ENCODE results near the gene C2. TPM values are rescaled to one million over a fixed set of nuclear protein-coding genes. Genes with fewer than 3 reads are reported as not detected.

C2 gene
- total RNA-seq, 4 donors from 2014 or later = 3.3 to 33.4 (median 14.4) TPM

DNA sequence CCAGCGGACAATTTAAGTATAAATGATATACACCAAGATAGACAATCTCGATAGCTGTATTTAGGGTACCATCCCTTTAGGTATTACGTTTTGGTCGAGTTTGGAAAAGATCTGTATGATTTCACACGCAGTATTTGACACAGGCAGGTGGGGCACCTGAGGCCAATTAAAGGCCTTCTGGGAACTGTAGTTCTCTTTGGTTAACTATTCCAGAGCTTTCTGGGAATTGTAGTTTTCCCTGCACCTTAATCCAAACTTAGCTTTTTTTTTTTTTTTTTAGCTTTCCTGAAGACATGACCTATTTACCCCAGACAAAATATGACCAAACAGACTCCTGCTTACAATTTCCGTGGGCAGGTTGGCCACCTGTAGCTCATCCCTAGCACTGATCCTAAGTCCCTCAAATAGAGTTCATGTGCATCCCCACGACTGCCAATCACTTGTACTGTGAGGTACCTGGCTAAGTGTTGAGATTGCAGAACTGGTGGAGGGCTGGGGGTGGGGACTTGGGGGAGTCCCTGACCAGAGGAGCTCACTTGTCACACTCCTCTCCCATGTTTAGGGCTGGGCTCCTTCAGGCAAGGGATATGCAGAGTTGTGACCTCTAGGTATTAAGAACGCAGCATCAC, 29.0 kb upstream of the C2 start:
- Histone ChIP-seq H3K9me3 (no peaks in the 10 kb centered on the region), H3K27ac (peak overlapping the region; percentile 80 to 91 (median 88)), H3K27me3 (no peaks in the 10 kb centered on the region), H3K36me3 (peaks cover 0 to 31% of the 10 kb centered on the region in 2 donors), H3K4me3 (peak overlapping the region; percentile 82 to 97), H3K4me1 (peaks cover 3 to 63% (median 14%) of the 10 kb centered on the region in 3 donors)
- no peak for ATAC-seq
- TF ChIP-seq, protein P1, sequence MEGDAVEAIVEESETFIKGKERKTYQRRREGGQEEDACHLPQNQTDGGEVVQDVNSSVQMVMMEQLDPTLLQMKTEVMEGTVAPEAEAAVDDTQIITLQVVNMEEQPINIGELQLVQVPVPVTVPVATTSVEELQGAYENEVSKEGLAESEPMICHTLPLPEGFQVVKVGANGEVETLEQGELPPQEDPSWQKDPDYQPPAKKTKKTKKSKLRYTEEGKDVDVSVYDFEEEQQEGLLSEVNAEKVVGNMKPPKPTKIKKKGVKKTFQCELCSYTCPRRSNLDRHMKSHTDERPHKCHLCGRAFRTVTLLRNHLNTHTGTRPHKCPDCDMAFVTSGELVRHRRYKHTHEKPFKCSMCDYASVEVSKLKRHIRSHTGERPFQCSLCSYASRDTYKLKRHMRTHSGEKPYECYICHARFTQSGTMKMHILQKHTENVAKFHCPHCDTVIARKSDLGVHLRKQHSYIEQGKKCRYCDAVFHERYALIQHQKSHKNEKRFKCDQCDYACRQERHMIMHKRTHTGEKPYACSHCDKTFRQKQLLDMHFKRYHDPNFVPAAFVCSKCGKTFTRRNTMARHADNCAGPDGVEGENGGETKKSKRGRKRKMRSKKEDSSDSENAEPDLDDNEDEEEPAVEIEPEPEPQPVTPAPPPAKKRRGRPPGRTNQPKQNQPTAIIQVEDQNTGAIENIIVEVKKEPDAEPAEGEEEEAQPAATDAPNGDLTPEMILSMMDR (IDR thresholded peaks at IDR 0.05) = peak in 1 of 4 experiments; percentile 12
- TF ChIP-seq POLR2AphosphoS5 (IDR thresholded peaks at IDR 0.05) = no peak
- WGBS, 2 donors (ENCODE audit: low coverage in 1 of 2) = 0 to 11% methylated on average over 6 to 7 of the region's 8 CpGs

DNA sequence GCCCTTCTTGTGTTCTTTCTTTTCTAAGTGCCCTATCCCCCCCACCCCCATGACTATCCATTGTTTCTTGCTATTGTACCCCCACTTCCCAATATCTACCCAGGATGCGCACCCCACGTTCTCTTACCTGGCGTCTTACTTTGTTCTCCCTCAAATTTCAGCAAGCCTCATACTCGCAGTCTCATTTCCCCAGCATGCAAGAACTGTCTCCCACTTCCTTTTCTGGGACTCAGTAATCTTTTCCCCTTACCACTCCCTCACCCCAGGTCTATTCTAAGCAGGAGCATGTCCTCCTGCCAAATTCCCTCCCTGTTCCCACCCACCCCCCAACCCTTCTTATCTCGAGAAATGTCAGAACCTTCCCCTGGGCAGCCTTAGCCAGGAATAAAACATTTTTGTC, 28.3 kb upstream of the C2 start:
- no peak overlapping the region for H3K27ac ChIP-seq
- no peak overlapping the region for H3K4me3 ChIP-seq
- no peak for ATAC-seq
- H3K9me3 ChIP-seq = no peaks in the 10 kb centered on the region
- H3K36me3 ChIP-seq = peaks cover 0 to 24% of the 10 kb centered on the region in 2 donors
- TF ChIP-seq POLR2AphosphoS5 (IDR thresholded peaks at IDR 0.05) = no peak
- peaks cover 3 to 70% (median 14%) of the 10 kb centered on the region in 3 donors for H3K4me1 ChIP-seq
- 59% methylated on average over 5 of the region's 5 CpGs; no CpG with 5 or more reads in 1 of the 2 donors for WGBS, 2 donors (ENCODE audit: low coverage in 1 of 2)
- no peaks in the 10 kb centered on the region for H3K27me3 ChIP-seq

DNA sequence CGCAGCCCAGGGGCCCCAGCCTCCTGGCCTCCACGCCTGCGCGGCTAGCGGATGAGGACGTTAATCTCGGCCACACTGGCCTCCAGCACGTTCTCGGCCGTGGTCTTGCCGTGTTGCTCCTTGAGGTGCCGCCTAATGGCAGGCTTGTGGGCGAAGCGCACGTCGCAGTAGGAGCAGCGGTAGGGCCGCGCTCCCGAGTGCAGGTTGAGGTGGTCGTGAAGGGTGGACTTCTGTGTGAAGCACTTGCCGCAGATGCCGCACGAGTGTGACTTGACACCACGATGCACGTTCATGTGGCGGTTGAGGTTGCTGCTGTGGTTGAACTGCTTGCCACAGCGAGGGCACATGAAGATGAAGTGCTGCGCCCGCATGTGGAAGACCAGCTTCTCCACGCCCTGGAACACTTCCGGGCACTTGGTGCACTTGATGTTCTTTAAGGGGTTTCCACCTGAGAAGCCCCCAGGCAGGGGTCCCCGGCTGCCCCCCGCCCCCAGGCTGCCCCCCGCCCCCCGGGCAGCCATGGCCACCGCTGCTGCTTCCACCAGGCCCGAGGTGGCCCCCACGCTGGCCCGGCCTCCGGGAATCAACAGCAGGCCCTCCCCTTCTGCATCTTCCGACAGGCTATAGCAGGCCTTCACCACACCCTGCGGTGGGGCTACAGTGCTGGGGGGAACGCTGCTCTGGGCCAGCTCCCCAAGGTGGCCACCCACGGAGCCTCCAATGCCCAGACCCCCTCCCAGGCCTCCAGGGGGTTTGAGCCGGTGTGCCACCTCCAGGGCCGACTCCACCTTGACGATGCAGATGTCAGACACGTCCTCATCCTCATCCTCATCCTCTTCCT, 27.4 kb upstream of the C2 start:
- H3K27me3 ChIP-seq = no peaks in the 10 kb centered on the region
- H3K9me3 ChIP-seq = no peaks in the 10 kb centered on the region
- peak overlapping the region in 3 of 4 donors; percentile 87 to 92 (median 89) for H3K27ac ChIP-seq
- H3K4me3 ChIP-seq = no peak overlapping the region
- H3K4me1 ChIP-seq = peaks cover 3 to 70% (median 14%) of the 10 kb centered on the region in 3 donors
- TF ChIP-seq, protein P1 (IDR thresholded peaks at IDR 0.05) = no peak
- no peak for TF ChIP-seq POLR2AphosphoS5 (IDR thresholded peaks at IDR 0.05)
- no peak for TF ChIP-seq EP300 (IDR thresholded peaks at IDR 0.05)
- no peak for TF ChIP-seq POLR2A (IDR thresholded peaks at IDR 0.05)
- ATAC-seq = no peak
- H3K36me3 ChIP-seq = peaks cover 0 to 15% of the 10 kb centered on the region in 2 donors
- 80% methylated on average over 4 of the region's 49 CpGs; no CpG with 5 or more reads in 1 of the 2 donors for WGBS, 2 donors (ENCODE audit: low coverage in 1 of 2)

DNA sequence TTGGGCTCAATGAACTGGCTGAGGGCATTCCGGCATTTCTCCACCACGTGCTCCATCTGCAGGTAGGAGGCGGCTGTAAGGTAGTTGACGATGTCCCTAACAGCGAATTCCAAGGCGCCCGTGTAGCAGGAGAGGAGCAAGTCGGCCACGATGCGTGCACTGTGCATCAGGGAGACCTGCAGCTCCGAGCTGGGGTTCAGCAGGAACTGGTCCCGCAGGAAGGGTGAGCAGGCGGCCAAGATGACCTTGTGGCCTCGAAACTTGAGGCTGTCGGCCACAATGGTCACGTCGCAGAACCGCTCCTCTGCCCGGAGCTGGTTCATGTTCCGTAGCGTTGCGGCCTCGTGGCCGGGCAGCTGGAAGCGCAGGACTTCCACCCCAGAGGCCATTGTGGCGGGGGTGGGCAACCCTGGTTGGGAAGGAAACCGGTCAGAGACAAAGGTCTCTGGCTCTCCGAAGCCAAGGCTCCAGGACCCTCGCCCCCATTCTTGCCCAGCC, 26.6 kb upstream of the C2 start:
- Histone ChIP-seq H3K36me3 (peaks cover 0 to 6% of the 10 kb centered on the region in 2 donors), H3K9me3 (no peaks in the 10 kb centered on the region), H3K4me3 (peak overlapping the region; percentile 49 to 79), H3K27ac (peak overlapping the region in 3 of 4 donors; percentile 87 to 92 (median 89)), H3K4me1 (peaks cover 3 to 70% (median 14%) of the 10 kb centered on the region in 3 donors), H3K27me3 (no peaks in the 10 kb centered on the region)
- WGBS, 2 donors (ENCODE audit: low coverage in 1 of 2) = no CpG with 5 or more reads among the region's 29 CpGs
- no peak for ATAC-seq
- TF ChIP-seq, protein P1 (IDR thresholded peaks at IDR 0.05) = no peak
- TF ChIP-seq POLR2A (IDR thresholded peaks at IDR 0.05) (no peak), POLR2AphosphoS5 (IDR thresholded peaks at IDR 0.05) (no peak), EP300 (IDR thresholded peaks at IDR 0.05) (no peak)

DNA sequence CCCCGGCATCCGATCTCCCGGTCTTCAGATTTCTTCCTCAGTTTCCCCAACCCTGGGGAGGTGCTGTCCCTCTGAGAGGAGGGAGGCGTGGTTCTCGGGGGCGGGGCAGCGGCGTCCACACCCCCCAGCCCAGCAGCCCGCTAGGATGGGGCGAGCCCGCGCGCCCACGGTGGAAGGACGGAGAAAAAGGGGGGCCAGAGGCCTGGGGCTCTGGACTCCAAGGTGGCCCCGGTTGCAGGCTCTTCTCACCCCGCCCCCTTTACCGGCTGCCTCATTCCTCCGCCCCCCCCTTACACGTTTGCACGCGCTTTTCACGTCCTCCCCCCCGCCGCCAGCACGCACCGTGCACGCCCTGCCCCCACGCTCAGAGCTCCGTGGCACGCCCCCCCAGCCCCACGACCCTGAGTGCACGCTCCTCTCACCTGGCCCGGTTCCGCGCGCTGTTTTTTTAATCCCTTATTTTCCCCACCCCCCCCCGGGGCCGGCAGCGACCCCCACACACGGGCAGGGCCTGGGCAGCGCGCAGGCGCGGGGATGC, 26.0 kb upstream of the C2 start:
- Histone ChIP-seq H3K27ac (peak overlapping the region; percentile 13 to 92 (median 88)), H3K4me3 (peak overlapping the region; percentile 49 to 79), H3K4me1 (peaks cover 3 to 64% (median 14%) of the 10 kb centered on the region in 3 donors)

More for the DNA sequence above, 26.0 kb upstream of the C2 start:
- TF ChIP-seq EP300 (IDR thresholded peaks at IDR 0.05) = no peak
- TF ChIP-seq POLR2A (IDR thresholded peaks at IDR 0.05) = no peak
- TF ChIP-seq, protein P1 (IDR thresholded peaks at IDR 0.05) = no peak
- TF ChIP-seq POLR2AphosphoS5 (IDR thresholded peaks at IDR 0.05) = no peak
- peak; percentile 8 for ATAC-seq
- H3K27me3 ChIP-seq = no peaks in the 10 kb centered on the region
- H3K9me3 ChIP-seq = no peaks in the 10 kb centered on the region
- peaks cover 0 to 1% of the 10 kb centered on the region in 2 donors for H3K36me3 ChIP-seq
- WGBS, 2 donors (ENCODE audit: low coverage in 1 of 2) = no CpG with 5 or more reads among the region's 45 CpGs
